Prostate gland (tissue), 2 donors: ENCODE results near the gene VPS36. TPM values are rescaled to one million over a fixed set of nuclear protein-coding genes. Genes with fewer than 3 reads are reported as not detected.
A peak's percentile ranks its signal among the peaks of the same experiment; 100 is the strongest.
"Not testable (repeated sequence)": the region's sequence is repeated elsewhere in the genome, so short reads cannot be mapped to it uniquely, and the experiment has no call there.

Source experiments
- DNase-seq: peaks from one replicate; pipeline ENCODE4 v3.0.0-alpha.2; 2019; ENCODE audit warnings: low spot score
- H3K27ac ChIP-seq, 2 donors: fragments of 200-600 bp; sonication (generic); 2 replicates each; pipeline ENCODE4 v1.5.1; 2017 to 2019
- H3K27me3 ChIP-seq: fragments of 200-600 bp; sonication (generic); replicated peaks from 2 replicates; pipeline ENCODE4 v1.5.1; 2019; ENCODE audit not compliant: insufficient read depth
- H3K36me3 ChIP-seq, 2 donors: fragments of 200-600 bp; sonication (generic); 1 replicate in 1 of 2; 2 replicates in 1 of 2; pipeline versions ENCODE4 v1.5.1 to v1.8.1; 2017 to 2019
- H3K4me1 ChIP-seq: fragments of 200-600 bp; sonication (generic); replicated peaks from 2 replicates; pipeline ENCODE4 v1.5.1; 2019
- H3K4me3 ChIP-seq, 2 donors: fragments of 200-600 bp; sonication (generic); 2 replicates each; pipeline ENCODE4 v1.5.1; 2017 to 2019
- H3K9me3 ChIP-seq: fragments of 200-600 bp; sonication (generic); 2 replicates; pipeline ENCODE4 v1.5.1; 2017
- POLR2A ChIP-seq: fragments of 450-650 bp; IDR thresholded peaks from one replicate; pipeline ENCODE4 v1.6.1; 2016; ENCODE audit warnings: antibody characterized with exemption, mild to moderate bottlenecking
- POLR2AphosphoS5 ChIP-seq: sonication (generic); formaldehyde crosslinking; IDR thresholded peaks from one replicate; pipeline ENCODE4 v1.6.1; 2017; ENCODE audit warnings: antibody characterized with exemption
- WGBS: methylation state at CpG from one replicate; pipeline ENCODE4 v1.1.5; 2018; 5-methylcytosine and 5-hydroxymethylcytosine counted together
- intact Hi-C: fragments of 100-400 bp; cut with DNase I; formaldehyde crosslinking; loops from one replicate; pipeline ENCODE4 v1.14.2; 2022
- total RNA-seq, 2 donors: library from RNA; depleted of rRNA; stranded (reverse); fragments of >200 nt; gene quantifications; one replicate each; pipeline ENCODE4 v1.1.0, GENCODE V29; 2016
- TF ChIP-seq, protein P1 (sequence below), 4 experiments: fragments of 200-600 bp in 2 of 4; fragments of 450-650 bp in 2 of 4; sonication (generic) in 2 of 4; IDR thresholded peaks; 1 replicate in 3 of 4; 2 replicates in 1 of 4; pipeline ENCODE4 v1.5.1; 2016 to 2019; ENCODE audit warnings: antibody characterized with exemption in 4 of 4, mild to moderate bottlenecking in 2 of 4, moderate library complexity in 2 of 4

VPS36 gene
- total RNA-seq, 2 donors from 2014 or later: 43.9 to 46.6 TPM

DNA sequence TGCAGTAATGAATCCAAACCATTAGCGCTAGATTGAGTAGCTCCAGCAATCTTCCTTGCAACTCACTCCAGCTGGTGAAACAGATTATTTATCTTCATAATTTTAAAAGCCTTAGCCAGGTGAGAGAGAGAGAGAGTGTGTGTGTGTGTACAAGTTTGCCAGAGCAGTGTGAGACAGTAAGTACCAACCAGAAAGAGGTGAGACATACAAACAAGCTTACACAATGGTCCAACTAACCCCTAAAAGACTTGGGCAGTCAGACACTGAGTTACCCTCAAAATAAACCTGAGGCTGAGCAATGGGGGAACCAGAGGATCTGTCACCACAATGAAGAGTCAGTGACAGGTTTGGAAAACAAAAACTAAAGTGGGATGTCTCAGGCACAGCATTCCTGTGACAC is 36.4 kb downstream of the VPS36 start:
- no peaks in the 10 kb centered on the region for H3K36me3 ChIP-seq
- WGBS: 94% methylated on average over 1 of the region's 1 CpG
- intact Hi-C loops: no loop called here
- H3K27me3 ChIP-seq: no peaks in the 10 kb centered on the region
- DNase-seq: no peak
- no peak overlapping the region for H3K4me3 ChIP-seq
- peak overlapping the region; percentile 37 to 39 for H3K27ac ChIP-seq
- no peaks in the 10 kb centered on the region for H3K4me1 ChIP-seq
- TF ChIP-seq POLR2AphosphoS5: no peak
- no peak for TF ChIP-seq POLR2A
- TF ChIP-seq, protein P1, sequence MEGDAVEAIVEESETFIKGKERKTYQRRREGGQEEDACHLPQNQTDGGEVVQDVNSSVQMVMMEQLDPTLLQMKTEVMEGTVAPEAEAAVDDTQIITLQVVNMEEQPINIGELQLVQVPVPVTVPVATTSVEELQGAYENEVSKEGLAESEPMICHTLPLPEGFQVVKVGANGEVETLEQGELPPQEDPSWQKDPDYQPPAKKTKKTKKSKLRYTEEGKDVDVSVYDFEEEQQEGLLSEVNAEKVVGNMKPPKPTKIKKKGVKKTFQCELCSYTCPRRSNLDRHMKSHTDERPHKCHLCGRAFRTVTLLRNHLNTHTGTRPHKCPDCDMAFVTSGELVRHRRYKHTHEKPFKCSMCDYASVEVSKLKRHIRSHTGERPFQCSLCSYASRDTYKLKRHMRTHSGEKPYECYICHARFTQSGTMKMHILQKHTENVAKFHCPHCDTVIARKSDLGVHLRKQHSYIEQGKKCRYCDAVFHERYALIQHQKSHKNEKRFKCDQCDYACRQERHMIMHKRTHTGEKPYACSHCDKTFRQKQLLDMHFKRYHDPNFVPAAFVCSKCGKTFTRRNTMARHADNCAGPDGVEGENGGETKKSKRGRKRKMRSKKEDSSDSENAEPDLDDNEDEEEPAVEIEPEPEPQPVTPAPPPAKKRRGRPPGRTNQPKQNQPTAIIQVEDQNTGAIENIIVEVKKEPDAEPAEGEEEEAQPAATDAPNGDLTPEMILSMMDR (IDR thresholded peaks at IDR 0.05): no peak
- H3K9me3 ChIP-seq: no peaks in the 10 kb centered on the region

GRCh38 chr13:52412128-52412527 is 38.3 kb downstream of the VPS36 start:
- TF ChIP-seq, protein P1 (IDR thresholded peaks at IDR 0.05): no peak
- TF ChIP-seq POLR2AphosphoS5 (no peak), POLR2A (no peak)

GRCh38 chr13:52411629-52412028 is 38.8 kb downstream of the VPS36 start:
- 91% methylated on average over 4 of the region's 4 CpGs for WGBS
- H3K27ac ChIP-seq: no peak overlapping the region
- no peak for DNase-seq
- H3K27me3 ChIP-seq: no peaks in the 10 kb centered on the region
- H3K4me3 ChIP-seq: no peak overlapping the region
- no peak for TF ChIP-seq POLR2A
- TF ChIP-seq POLR2AphosphoS5: no peak
- TF ChIP-seq, protein P1 (IDR thresholded peaks at IDR 0.05): no peak
- no peaks in the 10 kb centered on the region for H3K9me3 ChIP-seq
- intact Hi-C loops: no loop called here
- no peaks in the 10 kb centered on the region for H3K36me3 ChIP-seq
- no peaks in the 10 kb centered on the region for H3K4me1 ChIP-seq

More at GRCh38 chr13:52412128-52412527, 38.3 kb downstream of the VPS36 start:
- intact Hi-C loops: no loop called here
- H3K36me3 ChIP-seq: no peaks in the 10 kb centered on the region
- no peaks in the 10 kb centered on the region for H3K27me3 ChIP-seq
- 93% methylated on average over 1 of the region's 1 CpG for WGBS
- H3K9me3 ChIP-seq: no peaks in the 10 kb centered on the region
- no peak for DNase-seq
- H3K4me3 ChIP-seq: no peak overlapping the region
- H3K27ac ChIP-seq: no peak overlapping the region
- no peaks in the 10 kb centered on the region for H3K4me1 ChIP-seq

DNA sequence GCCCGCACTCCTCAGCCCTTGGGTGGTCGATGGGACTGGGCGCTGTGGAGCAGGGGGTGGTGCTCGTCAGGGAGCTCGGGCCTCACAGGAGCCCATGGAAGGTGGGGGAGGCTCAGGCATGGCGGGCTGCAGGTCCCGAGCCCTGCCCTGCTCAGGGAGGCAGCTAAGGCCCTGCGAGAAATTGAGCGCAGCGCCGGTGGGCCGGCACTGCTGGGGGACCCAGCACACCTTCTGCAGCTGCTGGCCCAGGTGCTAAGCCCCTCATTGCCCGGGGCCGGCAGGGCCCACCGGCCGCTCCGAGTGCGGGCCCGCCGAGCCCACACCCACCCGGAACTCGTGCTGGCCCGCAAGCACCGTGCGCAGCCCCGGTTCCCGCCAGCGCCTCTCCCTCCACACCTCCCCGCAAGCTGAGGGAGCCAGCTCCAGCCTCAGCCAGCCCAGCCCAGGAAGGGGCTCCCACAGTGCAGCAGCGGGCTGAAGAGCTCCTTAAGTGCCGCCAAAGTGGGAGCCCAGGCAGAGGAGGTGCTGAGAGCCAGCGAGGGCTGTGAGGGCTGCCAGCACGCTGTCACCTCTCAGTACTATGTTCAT is 42.3 kb downstream of the VPS36 start:
- H3K27me3 ChIP-seq, H3K4me1 ChIP-seq, H3K4me3 ChIP-seq, intact Hi-C loops, H3K27ac ChIP-seq, DNase-seq, H3K9me3 ChIP-seq, H3K36me3 ChIP-seq: not testable (repeated sequence)
- WGBS: 98% methylated on average over 32 of the region's 33 CpGs

GRCh38 chr13:52407436-52407835 is 43.0 kb downstream of the VPS36 start:
- not testable (repeated sequence) for DNase-seq
- WGBS: 96% methylated on average over 12 of the region's 12 CpGs

DNA sequence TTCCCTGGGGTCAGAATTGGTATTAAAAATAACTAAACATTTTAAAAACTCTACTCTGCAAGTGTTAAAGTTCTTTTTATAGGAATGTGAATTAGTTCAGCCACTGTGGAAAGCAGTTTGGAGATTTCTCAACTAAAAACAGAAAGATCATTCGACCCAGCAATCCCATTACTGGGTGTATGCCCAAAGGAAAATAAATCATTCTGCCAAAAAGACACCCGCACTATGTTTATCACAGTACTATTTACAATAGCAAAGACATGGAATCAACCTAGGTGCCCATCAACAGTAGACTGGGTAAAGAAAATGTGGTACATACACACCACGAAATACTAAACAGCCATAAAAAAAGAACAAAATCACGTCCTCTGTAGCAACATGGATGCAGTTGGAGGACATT is 43.8 kb downstream of the VPS36 start:
- intact Hi-C loops: no loop called here
- H3K36me3 ChIP-seq: no peaks in the 10 kb centered on the region
- H3K4me3 ChIP-seq: peak overlapping the region in 1 of 2 donors; percentile 34
- DNase-seq: no peak
- 50% methylated on average over 4 of the region's 4 CpGs for WGBS
- TF ChIP-seq POLR2AphosphoS5 (no peak), POLR2A (no peak)
- TF ChIP-seq, protein P1 (IDR thresholded peaks at IDR 0.05): no peak
- no peaks in the 10 kb centered on the region for H3K4me1 ChIP-seq
- H3K27me3 ChIP-seq: no peaks in the 10 kb centered on the region
- H3K27ac ChIP-seq: no peak overlapping the region
- no peaks in the 10 kb centered on the region for H3K9me3 ChIP-seq

More at GRCh38 chr13:52407436-52407835, 43.0 kb downstream of the VPS36 start:
- H3K27me3 ChIP-seq, H3K36me3 ChIP-seq, H3K9me3 ChIP-seq, intact Hi-C loops, H3K4me3 ChIP-seq, H3K4me1 ChIP-seq, H3K27ac ChIP-seq: not testable (repeated sequence)
